A673 (cell line): ENCODE data around the gene ZNF433.

ENCODE experiments used
- EZH2 ChIP-seq: fragments of 200-600 bp; sonication (generic); IDR thresholded peaks from 2 replicates; pipeline ENCODE4 v1.6.1; 2017; ENCODE audit warnings: borderline replicate concordance, low read depth, mild to moderate bottlenecking, mixed read lengths, antibody characterized with exemption, low read length; ENCODE audit not compliant: poor library complexity, severe bottlenecking
- TF ChIP-seq, protein P1 (sequence below): fragments of 300-800, 200-600 bp; sonication (generic); conservative IDR thresholded peaks from 2 replicates; pipeline ENCODE4 v1.5.1; 2017; ENCODE audit warnings: low read depth, mild to moderate bottlenecking, antibody characterized with exemption, low read length, moderate library complexity, mixed read lengths

DNA sequence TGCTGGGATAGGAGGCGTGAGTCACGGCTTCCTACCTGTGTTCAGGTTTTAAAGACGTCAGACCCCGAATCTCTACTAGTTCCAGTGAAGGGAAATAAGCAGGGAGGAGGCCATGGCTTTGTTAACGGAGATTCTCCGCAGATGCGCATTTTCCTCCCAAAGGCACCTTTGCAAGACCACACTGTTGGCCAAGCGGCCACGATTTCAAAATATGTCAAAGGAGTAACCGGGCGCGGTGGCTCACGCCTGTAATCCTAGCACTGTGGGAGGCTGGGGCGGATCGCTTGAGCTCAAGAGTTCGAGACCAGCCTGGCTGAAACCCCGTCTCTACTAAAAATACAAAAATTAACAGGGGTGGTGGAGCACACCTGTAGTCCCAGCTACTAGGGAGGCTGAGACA, 48.7 kb downstream of the ZNF433 start:
- TF ChIP-seq, protein P1, sequence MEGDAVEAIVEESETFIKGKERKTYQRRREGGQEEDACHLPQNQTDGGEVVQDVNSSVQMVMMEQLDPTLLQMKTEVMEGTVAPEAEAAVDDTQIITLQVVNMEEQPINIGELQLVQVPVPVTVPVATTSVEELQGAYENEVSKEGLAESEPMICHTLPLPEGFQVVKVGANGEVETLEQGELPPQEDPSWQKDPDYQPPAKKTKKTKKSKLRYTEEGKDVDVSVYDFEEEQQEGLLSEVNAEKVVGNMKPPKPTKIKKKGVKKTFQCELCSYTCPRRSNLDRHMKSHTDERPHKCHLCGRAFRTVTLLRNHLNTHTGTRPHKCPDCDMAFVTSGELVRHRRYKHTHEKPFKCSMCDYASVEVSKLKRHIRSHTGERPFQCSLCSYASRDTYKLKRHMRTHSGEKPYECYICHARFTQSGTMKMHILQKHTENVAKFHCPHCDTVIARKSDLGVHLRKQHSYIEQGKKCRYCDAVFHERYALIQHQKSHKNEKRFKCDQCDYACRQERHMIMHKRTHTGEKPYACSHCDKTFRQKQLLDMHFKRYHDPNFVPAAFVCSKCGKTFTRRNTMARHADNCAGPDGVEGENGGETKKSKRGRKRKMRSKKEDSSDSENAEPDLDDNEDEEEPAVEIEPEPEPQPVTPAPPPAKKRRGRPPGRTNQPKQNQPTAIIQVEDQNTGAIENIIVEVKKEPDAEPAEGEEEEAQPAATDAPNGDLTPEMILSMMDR = no peak
- no peak for TF ChIP-seq EZH2
